PC-9 (cell line): ENCODE measurements around the gene IFIT5. TPM values are rescaled to one million over a fixed set of nuclear protein-coding genes. Genes with fewer than 3 reads are reported as not detected.

Experiments
- BruUV-seq: library from RNA; stranded (reverse); fragments of 400-500 nt; replicated peaks from 2 replicates; lab custom pipeline; 2021; lab: Mats Ljungman, UMichigan
- CTCF ChIA-PET: fragments of 300-600 bp; sonication (Branson Sonifier 250); formaldehyde crosslinking; loops from one replicate; lab custom pipeline; 2022; ENCODE audit warnings: antibody characterized with exemption; lab: Charles Lee
- POLR2A ChIA-PET: fragments of 300-600 bp; sonication (Branson Sonifier 250); formaldehyde crosslinking; loops from one replicate; lab custom pipeline; 2022; ENCODE audit warnings: antibody characterized with exemption; ENCODE audit not compliant: unreplicated experiment; lab: Charles Lee
- DNase-seq, 2 experiments: peaks; one replicate each; pipeline versions ENCODE4 v3.0.0 to v3.0.0-alpha.2; 2015 to 2022; ENCODE audit warnings: mixed read lengths in 1 of 2
- H2AFZ ChIP-seq: fragments of 200-600 bp; sonication (generic); 2 replicates; pipeline ENCODE4 v1.8.1; 2017; ENCODE audit warnings: antibody characterized with exemption
- H3F3A ChIP-seq: fragments of 200-600 bp; sonication (generic); 2 replicates; pipeline ENCODE4 v1.8.1; 2017; ENCODE audit warnings: antibody characterized with exemption, mild to moderate bottlenecking, low read depth; ENCODE audit not compliant: insufficient read depth
- H3K27ac ChIP-seq: fragments of 200-600 bp; sonication (generic); 2 replicates; pipeline ENCODE4 v1.6.1; 2016; ENCODE audit warnings: mixed run types
- H3K27me3 ChIP-seq: fragments of 200-600 bp; sonication (generic); 2 replicates; pipeline ENCODE4 v1.6.1; 2016; ENCODE audit warnings: low read depth, mixed run types; ENCODE audit not compliant: insufficient read depth
- H3K36me3 ChIP-seq: fragments of 200-600 bp; sonication (generic); 2 replicates; pipeline ENCODE4 v1.6.1; 2016; ENCODE audit warnings: low read depth, mixed run types
- H3K4me1 ChIP-seq: fragments of 200-600 bp; sonication (generic); replicated peaks from 2 replicates; pipeline ENCODE4 v1.6.1; 2016; ENCODE audit warnings: mixed run types; ENCODE audit not compliant: insufficient read depth
- H3K4me2 ChIP-seq: fragments of 200-600 bp; sonication (generic); 2 replicates; pipeline ENCODE4 v1.6.1; 2017; ENCODE audit warnings: mixed run types
- H3K4me3 ChIP-seq: fragments of 200-600 bp; sonication (generic); 2 replicates; pipeline ENCODE4 v1.6.1; 2016; ENCODE audit warnings: mixed run types
- H3K79me2 ChIP-seq: fragments of 200-600 bp; sonication (generic); 2 replicates; pipeline ENCODE4 v1.6.1; 2017; ENCODE audit warnings: low read depth, mixed run types
- H3K9me2 ChIP-seq: fragments of 200-600 bp; sonication (generic); 2 replicates; pipeline ENCODE4 v1.8.1; 2017; ENCODE audit warnings: mild to moderate bottlenecking; ENCODE audit not compliant: insufficient read depth
- H3K9me3 ChIP-seq: fragments of 200-600 bp; sonication (generic); 2 replicates; pipeline ENCODE4 v1.8.1; 2016; ENCODE audit warnings: low read depth; ENCODE audit not compliant: insufficient read depth
- H4K20me1 ChIP-seq: fragments of 200-600 bp; sonication (generic); 2 replicates; pipeline ENCODE4 v1.8.1; 2017; ENCODE audit not compliant: insufficient read depth
- EZH2 ChIP-seq: fragments of 200-600 bp; sonication (generic); IDR thresholded peaks from 2 replicates; pipeline ENCODE4 v1.8.0; 2017; ENCODE audit warnings: antibody characterized with exemption, low read depth
- intact Hi-C: fragments of 100-400 bp; cut with micrococcal nuclease; formaldehyde crosslinking; loops from one replicate; pipeline ENCODE4 v1.10.0; 2022; ENCODE audit not compliant: unreplicated experiment
- total RNA-seq: library from RNA; stranded (reverse); gene quantifications from 2 replicates; pipeline ENCODE4 v1.2.3, GENCODE V29; 2021
- TF ChIP-seq, protein P1 (sequence below): fragments of 200-600 bp; sonication (generic); conservative IDR thresholded peaks from 2 replicates; pipeline ENCODE4 v1.6.1; 2017; ENCODE audit warnings: mixed run types, antibody characterized with exemption, mild to moderate bottlenecking, moderate library complexity

The IFIT5 gene
- total RNA-seq, 1 experiment from 2014 or later, result 1.9 TPM

DNA sequence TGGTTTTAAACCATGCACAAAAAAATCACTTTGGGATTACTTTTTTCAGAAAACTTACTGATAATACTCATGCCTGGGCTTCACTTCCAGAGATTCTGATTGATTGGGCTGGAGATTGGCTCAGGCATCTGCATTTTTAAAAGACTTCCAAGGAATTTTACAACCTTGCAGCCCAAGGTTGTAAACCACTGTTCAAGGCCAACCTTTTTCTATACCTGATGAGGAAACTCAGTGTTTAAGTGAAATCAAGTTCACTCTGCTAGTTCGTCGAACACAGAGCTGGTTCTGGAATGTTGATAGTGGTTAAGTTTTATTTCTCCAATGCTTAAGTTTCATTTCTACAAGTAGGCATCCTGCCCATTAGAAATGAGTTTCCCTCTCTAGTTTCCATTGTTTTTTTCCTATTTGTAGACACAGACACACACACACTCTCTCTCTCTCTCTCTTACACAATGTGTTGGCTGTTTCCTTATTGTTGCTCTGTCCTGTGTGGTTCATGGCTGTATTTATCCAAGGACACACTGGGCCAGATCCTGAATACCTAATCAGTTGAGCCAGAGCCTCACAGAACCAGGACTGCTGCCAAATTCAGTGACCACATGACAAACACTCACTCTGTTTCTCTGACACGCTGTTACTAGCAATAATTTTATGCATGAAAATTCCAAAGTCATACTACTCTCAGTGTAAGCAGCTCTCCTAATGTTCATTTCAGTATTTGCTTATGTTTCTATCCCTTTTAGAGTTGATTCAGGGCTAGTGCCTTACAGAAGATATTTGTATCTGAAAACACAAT, 40.3 kb upstream of the IFIT5 start:
- Histone ChIP-seq H3K9me2 (no peaks in the 10 kb centered on the region), H3K4me1 (peaks cover 19% of the 10 kb centered on the region), H3F3A (peaks cover 9% of the 10 kb centered on the region; the same call in 1 of the 2 replicates), H4K20me1 (no peaks in the 10 kb centered on the region), H3K4me2 (peak overlapping the region; percentile 26), H3K27me3 (no peaks in the 10 kb centered on the region), H2AFZ (0 out of 2 replicates have a peak overlapping the region, but pooled peaks have one; percentile 52), H3K4me3 (no peak overlapping the region), H3K9me3 (no peaks in the 10 kb centered on the region), H3K27ac (peak overlapping the region; percentile 61), H3K79me2 (no peaks in the 10 kb centered on the region), H3K36me3 (no peaks in the 10 kb centered on the region)
- TF ChIP-seq, protein P1, sequence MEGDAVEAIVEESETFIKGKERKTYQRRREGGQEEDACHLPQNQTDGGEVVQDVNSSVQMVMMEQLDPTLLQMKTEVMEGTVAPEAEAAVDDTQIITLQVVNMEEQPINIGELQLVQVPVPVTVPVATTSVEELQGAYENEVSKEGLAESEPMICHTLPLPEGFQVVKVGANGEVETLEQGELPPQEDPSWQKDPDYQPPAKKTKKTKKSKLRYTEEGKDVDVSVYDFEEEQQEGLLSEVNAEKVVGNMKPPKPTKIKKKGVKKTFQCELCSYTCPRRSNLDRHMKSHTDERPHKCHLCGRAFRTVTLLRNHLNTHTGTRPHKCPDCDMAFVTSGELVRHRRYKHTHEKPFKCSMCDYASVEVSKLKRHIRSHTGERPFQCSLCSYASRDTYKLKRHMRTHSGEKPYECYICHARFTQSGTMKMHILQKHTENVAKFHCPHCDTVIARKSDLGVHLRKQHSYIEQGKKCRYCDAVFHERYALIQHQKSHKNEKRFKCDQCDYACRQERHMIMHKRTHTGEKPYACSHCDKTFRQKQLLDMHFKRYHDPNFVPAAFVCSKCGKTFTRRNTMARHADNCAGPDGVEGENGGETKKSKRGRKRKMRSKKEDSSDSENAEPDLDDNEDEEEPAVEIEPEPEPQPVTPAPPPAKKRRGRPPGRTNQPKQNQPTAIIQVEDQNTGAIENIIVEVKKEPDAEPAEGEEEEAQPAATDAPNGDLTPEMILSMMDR, result no peak
- TF ChIP-seq EZH2, result no peak
- BruUV-seq, result no TSS peak
- CTCF ChIA-PET, result no interaction called here
- DNase-seq, result peak; percentile 47 to 75
- intact Hi-C loops, result no loop called here
- POLR2A ChIA-PET, result no interaction called here

DNA sequence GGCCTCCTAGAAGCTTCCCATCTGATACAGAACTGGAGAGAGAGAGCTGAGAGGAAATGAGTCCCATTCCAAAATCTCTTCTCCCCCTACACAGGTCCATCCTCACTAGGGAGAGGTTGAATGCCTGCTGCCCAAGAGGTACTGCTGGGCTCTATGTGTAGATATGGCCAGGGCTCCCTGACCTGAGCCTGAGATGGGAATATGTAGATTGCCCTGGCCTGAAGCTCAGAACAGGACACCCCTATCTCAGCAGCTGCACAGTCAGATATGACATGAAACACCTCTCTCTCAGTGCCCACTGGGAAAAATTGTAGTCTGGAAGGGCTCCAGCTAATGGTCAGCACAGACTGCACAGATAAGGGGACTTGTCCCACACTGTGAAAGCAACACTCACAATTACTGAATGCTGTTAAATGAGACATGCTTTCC, 39.6 kb upstream of the IFIT5 start:
- H3K36me3 ChIP-seq, result no peaks in the 10 kb centered on the region
- H3K9me3 ChIP-seq, result no peaks in the 10 kb centered on the region
- ChIA-PET POLR2A (no interaction called here), CTCF (no interaction called here)
- H3F3A ChIP-seq, result peaks cover 9% of the 10 kb centered on the region; the same call in 1 of the 2 replicates
- no peaks in the 10 kb centered on the region for H3K27me3 ChIP-seq
- peaks cover 19% of the 10 kb centered on the region for H3K4me1 ChIP-seq
- H2AFZ ChIP-seq, result no peak overlapping the region
- DNase-seq, result no peak
- no TSS peak for BruUV-seq
- no peaks in the 10 kb centered on the region for H3K79me2 ChIP-seq
- H3K9me2 ChIP-seq, result no peaks in the 10 kb centered on the region
- H3K4me3 ChIP-seq, result no peak overlapping the region
- H3K27ac ChIP-seq, result peak overlapping the region; percentile 61
- intact Hi-C loops, result no loop called here
- no peaks in the 10 kb centered on the region for H4K20me1 ChIP-seq
- TF ChIP-seq EZH2, result no peak
- TF ChIP-seq, protein P1, result no peak
- H3K4me2 ChIP-seq, result no peak overlapping the region

DNA sequence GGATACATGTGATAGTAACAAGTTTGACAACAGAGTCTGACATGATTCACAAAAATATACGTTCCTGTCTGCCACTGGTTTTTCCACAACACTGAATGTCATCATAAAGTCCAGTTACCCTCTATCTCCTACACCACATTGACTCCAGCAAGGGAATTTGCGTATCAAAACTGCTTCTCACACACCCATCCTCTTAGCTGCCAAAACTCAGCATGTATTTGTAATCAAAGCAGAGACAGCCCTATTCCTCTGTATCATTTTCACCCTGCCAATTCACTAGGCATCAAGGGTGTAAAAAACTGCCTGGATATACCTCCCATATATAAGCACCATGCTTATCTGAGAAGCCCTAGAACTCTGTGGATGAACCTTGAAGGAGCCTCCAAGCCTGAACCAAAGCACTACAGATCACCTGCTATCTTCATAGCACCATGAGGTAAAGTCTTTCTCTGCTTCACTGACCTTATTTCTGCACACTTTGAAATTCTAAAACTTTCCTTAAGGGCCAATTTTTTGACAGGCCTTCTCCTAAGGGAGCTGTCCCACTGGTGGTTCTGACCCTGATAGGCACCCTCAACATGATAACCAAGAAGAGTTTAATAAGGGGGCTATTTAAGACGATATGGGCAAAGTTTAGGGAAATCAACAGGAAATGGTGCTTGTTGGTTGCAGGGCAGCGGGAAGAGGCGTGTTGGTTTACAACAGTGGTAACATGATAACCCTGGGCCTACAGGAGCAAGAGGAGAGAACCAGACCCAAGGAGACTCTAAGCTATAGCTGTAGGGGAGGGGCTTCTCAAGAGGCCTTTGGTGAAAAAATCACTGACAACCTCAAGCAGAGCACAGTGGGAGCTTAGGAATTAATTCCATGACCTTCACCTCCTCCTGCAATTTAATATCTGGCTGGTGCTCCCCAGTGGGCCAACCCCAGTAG, 36.4 kb upstream of the IFIT5 start, which contains the start of gene IFIT1B:
IFIT1B (plus strand) TSS at position 352 of the 933 bp plus-strand sequence; CDS start at position 432, 80 bp downstream.
- no peaks in the 10 kb centered on the region for H3K27me3 ChIP-seq
- H4K20me1 ChIP-seq, result no peaks in the 10 kb centered on the region
- ChIA-PET CTCF (no interaction called here), POLR2A (no interaction called here)
- H3K4me1 ChIP-seq, result peaks cover 19% of the 10 kb centered on the region
- no peak for DNase-seq
- no peaks in the 10 kb centered on the region for H3K9me2 ChIP-seq
- no peak within 1 kb of the TSS for H3K27ac ChIP-seq
- H3K4me3 ChIP-seq, result no peak within 1 kb of the TSS
- no peaks in the 10 kb centered on the region for H3K36me3 ChIP-seq
- no peak for TF ChIP-seq EZH2
- TF ChIP-seq, protein P1, result no peak
- H2AFZ ChIP-seq, result no peak within 1 kb of the TSS
- H3F3A ChIP-seq, result peaks cover 9% of the 10 kb centered on the region; the same call in 1 of the 2 replicates
- H3K79me2 ChIP-seq, result no peaks in the 10 kb centered on the region
- H3K9me3 ChIP-seq, result no peaks in the 10 kb centered on the region
- intact Hi-C loops, result no loop called here
- H3K4me2 ChIP-seq, result no peak within 1 kb of the TSS
- no TSS peak for BruUV-seq
